Activated CD4-positive, alpha-beta memory T cell treated with anti-CD3 and anti-CD28 coated beads, Interleukin-2, amount 10 ng/mL, durations not matched to agents 7 days and 5 days (primary cell): ENCODE measurements around the gene HIPK2. TPM values are rescaled to one million over a fixed set of nuclear protein-coding genes. Genes with fewer than 3 reads are reported as not detected.

Experiments
- CTCF ChIA-PET: fragments of 350-600 bp; sonication (Branson Sonifier 250); formaldehyde crosslinking; loops from one replicate; lab custom pipeline; 2021; ENCODE audit warnings: antibody characterized with exemption, inconsistent platforms; lab: Charles Lee
- POLR2A ChIA-PET: fragments of 350-600 bp; sonication (Branson Sonifier 250); formaldehyde crosslinking; loops from one replicate; lab custom pipeline; 2021; ENCODE audit warnings: antibody characterized with exemption; lab: Charles Lee
- DNase-seq: peaks from one replicate; pipeline ENCODE4 v3.0.0-alpha.2; 2020
- H3K27ac Mint-ChIP-seq: one replicate; pipeline ENCODE4 v1.8.0; 2021; ENCODE audit warnings: mild to moderate bottlenecking, mixed read lengths
- H3K27me3 Mint-ChIP-seq: one replicate; pipeline ENCODE4 v1.8.0; 2021; ENCODE audit warnings: mixed read lengths
- H3K36me3 Mint-ChIP-seq: one replicate; pipeline ENCODE4 v1.8.0; 2021; ENCODE audit warnings: low read depth, mixed read lengths
- H3K4me1 Mint-ChIP-seq: one replicate; pipeline ENCODE4 v1.8.0; 2021; ENCODE audit warnings: mixed read lengths
- H3K4me3 Mint-ChIP-seq: one replicate; pipeline ENCODE4 v1.8.0; 2021; ENCODE audit warnings: mild to moderate bottlenecking, mixed read lengths
- H3K9me3 Mint-ChIP-seq: one replicate; pipeline ENCODE4 v1.8.0; 2021; ENCODE audit warnings: mixed read lengths
- total RNA-seq, 2 experiments: library from RNA; stranded (reverse); gene quantifications; one replicate each; pipeline ENCODE4 v1.2.3, GENCODE V29; 2021

The HIPK2 gene
- total RNA-seq, 2 experiments from 2014 or later, result 24.0 to 25.2 TPM

DNA sequence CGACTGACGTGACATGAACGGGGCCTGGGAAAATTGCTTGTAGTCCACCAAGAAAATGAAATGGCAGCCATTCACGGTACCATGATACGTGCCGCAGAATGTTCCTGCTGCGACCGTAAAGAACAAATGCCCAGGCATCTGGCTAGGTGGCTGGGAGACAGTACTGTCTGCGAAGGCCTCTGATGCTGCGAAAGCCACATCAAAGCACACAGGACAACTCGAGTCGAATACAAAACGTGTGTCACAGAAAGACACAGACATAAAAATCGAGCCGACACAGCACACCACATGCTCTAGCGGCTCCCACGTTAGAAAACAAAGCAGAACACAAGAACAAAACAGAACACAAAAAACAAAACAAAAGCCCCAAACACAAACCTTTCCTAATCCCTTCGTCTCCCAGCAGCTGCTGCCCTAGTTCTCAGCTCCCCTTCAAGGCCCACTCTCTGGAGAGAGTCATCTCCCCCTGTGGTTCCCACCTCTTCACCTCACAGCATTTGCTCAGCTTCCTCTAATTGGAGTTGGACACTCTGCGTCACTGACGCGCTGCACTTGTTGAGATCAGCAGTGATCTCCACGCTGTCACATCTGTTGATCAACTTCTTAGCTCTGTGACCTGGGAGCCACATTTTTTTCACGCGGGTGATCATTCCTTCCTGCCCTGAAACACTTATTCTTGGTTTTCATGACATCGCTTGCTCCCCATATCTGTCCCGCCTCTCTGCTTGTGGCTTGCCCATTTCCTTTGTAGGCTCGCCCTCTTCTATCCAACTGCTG is 142.1 kb downstream of the HIPK2 start:
- H3K9me3 Mint-ChIP-seq, result no peaks in the 10 kb centered on the region
- peak; percentile 57 for DNase-seq
- CTCF ChIA-PET, result interaction anchor here (0.5 to 2.8 kb wide), 5 partner anchors 10 to 358 kb away, joined by 3 to 31 read pairs (median 5); no protein-coding TSS in a partner anchor
- peaks cover 35% of the 10 kb centered on the region for H3K4me1 Mint-ChIP-seq
- peak overlapping the region; percentile 25 for H3K4me3 Mint-ChIP-seq
- H3K27me3 Mint-ChIP-seq, result no peaks in the 10 kb centered on the region
- H3K36me3 Mint-ChIP-seq, result peaks cover 17% of the 10 kb centered on the region
- POLR2A ChIA-PET, result interaction anchor here (1.0 to 1.2 kb wide), 4 partner anchors 8 to 132 kb away, joined by 3 to 4 read pairs (median 4); no protein-coding TSS in a partner anchor
- H3K27ac Mint-ChIP-seq, result peak overlapping the region; percentile 59

DNA sequence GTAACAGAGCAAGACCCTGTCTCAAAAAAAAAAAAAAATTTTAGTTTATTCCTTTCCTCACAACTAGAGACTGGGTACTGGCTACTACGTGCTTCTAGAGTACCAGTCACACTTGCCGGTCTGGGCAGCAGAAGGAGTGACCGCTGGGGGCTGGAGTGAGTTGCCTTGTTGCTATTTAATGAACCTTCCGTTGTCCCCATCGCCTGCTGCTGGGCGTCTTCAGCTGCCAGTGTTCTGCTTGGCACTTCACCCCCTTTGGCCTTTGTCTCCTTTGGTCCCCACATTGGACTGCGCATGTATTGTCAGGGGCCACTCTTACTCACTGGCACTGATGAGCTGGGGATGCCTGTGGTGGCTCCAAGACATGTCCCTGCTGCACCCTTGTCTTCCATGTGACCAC is 143.7 kb downstream of the HIPK2 start:
- no peaks in the 10 kb centered on the region for H3K27me3 Mint-ChIP-seq
- no peak overlapping the region for H3K27ac Mint-ChIP-seq
- H3K4me1 Mint-ChIP-seq, result peaks cover 47% of the 10 kb centered on the region
- ChIA-PET POLR2A (no interaction called here), CTCF (interaction anchor here (3.0 to 3.6 kb wide), 2 partner anchors 11 to 12 kb away, joined by 15 to 18 read pairs; no protein-coding TSS in a partner anchor)
- no peaks in the 10 kb centered on the region for H3K9me3 Mint-ChIP-seq
- H3K36me3 Mint-ChIP-seq, result peaks cover 31% of the 10 kb centered on the region
- no peak overlapping the region for H3K4me3 Mint-ChIP-seq
- no peak for DNase-seq

DNA sequence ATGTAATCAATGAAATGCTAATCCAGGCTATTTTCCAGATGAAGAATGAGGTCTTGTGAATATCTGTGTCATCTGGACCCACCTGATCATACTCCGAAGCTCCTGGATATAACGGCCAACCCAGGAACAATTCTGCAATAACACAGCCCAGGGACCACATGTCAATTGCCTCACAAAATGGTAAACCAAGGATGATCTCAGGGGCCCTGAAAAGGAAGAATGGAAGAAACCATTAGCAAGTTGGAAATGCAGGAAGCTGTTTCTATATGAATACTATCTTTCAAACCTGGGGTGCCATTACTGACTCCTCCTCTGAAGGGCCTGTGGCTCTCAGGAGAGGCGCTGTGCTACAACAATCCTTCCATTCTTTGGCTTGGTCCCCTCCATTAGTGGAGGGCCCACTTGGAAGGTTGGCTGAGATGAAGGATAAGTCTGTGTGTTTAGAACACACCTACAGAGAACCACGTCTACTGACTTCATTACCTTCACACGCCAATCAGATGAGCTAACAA is 146.2 kb downstream of the HIPK2 start:
- Mint-ChIP-seq H3K36me3 (peaks cover 53% of the 10 kb centered on the region), H3K9me3 (no peaks in the 10 kb centered on the region), H3K4me3 (no peak overlapping the region), H3K27me3 (no peaks in the 10 kb centered on the region), H3K27ac (no peak overlapping the region), H3K4me1 (peaks cover 61% of the 10 kb centered on the region)
- DNase-seq, result no peak
- CTCF ChIA-PET, result interaction anchor here (1.0 to 3.6 kb wide), 6 partner anchors 10 to 374 kb away, joined by 3 to 18 read pairs (median 9); no protein-coding TSS in a partner anchor
- POLR2A ChIA-PET, result no interaction called here

DNA sequence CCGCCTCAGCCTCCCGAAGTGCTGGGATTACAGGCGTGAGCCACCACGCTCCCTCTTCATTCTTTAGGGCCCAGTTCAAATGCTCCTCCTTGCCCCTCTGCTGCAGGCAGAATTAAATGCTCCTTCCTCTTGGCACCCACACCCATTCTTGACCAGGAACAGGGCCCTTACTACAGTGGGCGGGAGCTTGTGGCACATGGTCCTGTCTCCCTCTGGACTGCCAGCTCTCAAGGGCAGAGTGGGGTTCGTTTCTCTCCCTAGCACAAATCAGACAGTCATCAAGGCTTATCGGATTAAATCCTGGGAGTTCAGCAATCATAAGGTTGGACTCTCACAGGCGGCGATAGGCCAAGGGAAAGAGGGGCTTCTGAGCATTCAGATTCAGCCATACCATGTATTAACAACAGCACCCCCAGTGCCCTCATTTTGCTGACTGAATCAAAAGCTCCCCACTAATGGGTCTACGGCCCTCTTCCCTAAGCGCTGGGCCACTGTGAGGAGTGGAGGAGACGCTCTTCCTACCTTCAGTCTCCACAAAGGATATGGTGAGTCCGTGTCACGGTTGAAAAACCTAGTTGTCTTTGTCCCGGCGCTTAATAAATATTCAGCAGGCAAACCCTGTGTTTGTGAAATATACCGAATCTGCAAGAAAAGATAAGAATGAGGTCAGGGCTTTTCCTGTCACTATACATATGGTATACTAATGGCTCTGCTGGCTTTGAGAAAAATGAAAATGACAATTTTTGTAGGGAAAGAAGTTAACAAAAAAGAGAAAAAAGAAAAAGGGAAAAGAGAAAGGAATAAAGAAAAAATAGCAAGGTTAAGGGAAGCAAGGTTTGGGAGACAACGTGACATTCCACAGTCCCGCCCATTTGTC is 146.9 kb downstream of the HIPK2 start:
- CTCF ChIA-PET, result interaction anchor here (0.5 to 2.3 kb wide), 3 partner anchors 12 to 17 kb away, joined by 3 to 12 read pairs (median 6); no protein-coding TSS in a partner anchor
- POLR2A ChIA-PET, result no interaction called here
- Mint-ChIP-seq H3K36me3 (peaks cover 56% of the 10 kb centered on the region), H3K9me3 (no peaks in the 10 kb centered on the region), H3K4me3 (no peak overlapping the region), H3K4me1 (peaks cover 61% of the 10 kb centered on the region), H3K27ac (peak overlapping the region; percentile 35), H3K27me3 (no peaks in the 10 kb centered on the region)
- DNase-seq, result no peak

DNA sequence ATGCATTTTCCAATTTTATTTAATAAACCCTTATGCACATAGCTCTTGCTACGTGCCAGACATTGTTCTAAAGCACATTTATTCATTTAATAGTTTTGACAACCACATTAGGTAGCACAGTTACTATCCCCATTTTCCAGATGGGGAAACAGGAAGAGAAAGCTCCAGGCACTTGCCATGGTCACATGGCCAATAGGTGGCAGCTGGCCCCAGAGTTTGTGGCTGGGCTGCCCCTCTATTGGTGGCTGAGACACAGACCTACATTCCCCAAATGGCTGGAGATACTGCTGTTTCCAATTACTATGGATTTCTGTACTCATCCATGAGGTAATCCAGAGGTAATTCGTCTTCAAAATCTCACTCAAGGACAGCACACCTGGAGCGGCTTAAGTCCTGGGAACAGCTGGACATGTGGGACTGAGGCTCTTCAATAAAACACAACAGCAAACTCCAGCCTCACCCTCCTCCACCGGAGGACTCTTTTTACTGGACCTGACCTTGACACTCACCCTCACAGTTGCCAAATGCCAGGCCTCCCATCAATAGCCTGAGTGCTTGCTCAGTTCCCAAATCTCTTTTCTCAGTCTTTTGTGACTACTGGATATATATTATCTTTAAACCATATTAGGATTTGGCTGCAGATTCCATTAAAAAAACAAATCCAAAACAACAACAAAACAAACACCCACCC is 148.3 kb downstream of the HIPK2 start:
- CTCF ChIA-PET, result interaction anchor here (1.5 kb wide), 1 partner anchor 16 kb away, joined by 4 read pairs; no protein-coding TSS in a partner anchor
- no peak for DNase-seq
- Mint-ChIP-seq H3K36me3 (peaks cover 61% of the 10 kb centered on the region), H3K27me3 (no peaks in the 10 kb centered on the region), H3K9me3 (no peaks in the 10 kb centered on the region), H3K4me3 (no peak overlapping the region), H3K27ac (no peak overlapping the region), H3K4me1 (peaks cover 65% of the 10 kb centered on the region)
- POLR2A ChIA-PET, result no interaction called here

DNA sequence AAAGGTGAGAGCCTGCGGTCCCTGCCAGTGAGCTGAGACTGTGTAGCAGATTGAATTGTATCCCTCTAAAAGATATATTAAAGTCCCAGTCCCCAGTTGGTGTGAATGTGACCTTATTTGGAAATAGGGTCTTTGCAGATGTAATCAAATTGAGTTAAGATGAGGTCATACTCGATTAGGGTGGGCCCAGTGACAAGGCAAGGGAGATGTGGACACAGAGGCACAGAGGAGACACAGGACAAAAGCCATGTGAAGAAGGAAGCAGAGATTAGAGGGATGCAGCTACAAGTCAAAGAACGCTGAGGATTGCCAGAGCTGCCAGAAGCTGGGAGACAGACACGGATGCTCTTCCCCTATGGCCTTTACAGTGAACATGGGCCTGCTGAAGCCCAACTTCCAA is 150.0 kb downstream of the HIPK2 start:
- peaks cover 73% of the 10 kb centered on the region for H3K4me1 Mint-ChIP-seq
- H3K9me3 Mint-ChIP-seq, result no peaks in the 10 kb centered on the region
- ChIA-PET POLR2A (interaction anchor here (1.0 to 1.2 kb wide), 3 partner anchors 8 to 193 kb away, joined by 3 read pairs; no protein-coding TSS in a partner anchor), CTCF (interaction anchor here (0.6 to 1.4 kb wide), 5 partner anchors 9 to 375 kb away, joined by 3 to 7 read pairs (median 7); no protein-coding TSS in a partner anchor)
- no peaks in the 10 kb centered on the region for H3K27me3 Mint-ChIP-seq
- H3K4me3 Mint-ChIP-seq, result no peak overlapping the region
- no peak for DNase-seq
- H3K36me3 Mint-ChIP-seq, result peaks cover 59% of the 10 kb centered on the region
- H3K27ac Mint-ChIP-seq, result peak overlapping the region; percentile 88

DNA sequence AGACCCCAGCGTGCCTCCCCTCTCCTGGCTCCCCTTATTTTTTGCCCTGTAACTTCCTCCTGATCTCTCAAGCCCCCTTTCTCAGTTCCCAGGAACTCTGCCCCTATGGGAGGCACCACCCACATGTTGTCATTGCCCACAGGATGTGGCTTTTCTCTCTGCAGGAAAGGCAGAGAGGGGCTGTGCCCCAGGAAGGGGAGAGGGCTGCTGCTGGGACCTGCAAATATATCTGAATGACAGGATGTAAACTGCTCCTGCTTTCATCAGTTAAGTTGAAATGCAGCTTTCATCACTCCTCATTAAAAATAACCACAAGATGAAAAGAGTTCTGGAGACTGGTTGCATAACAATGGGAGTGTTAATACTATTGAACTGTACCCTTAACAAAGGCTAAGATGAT is 151.0 kb downstream of the HIPK2 start:
- Mint-ChIP-seq H3K4me3 (peak overlapping the region; percentile 11), H3K36me3 (peaks cover 59% of the 10 kb centered on the region), H3K27me3 (no peaks in the 10 kb centered on the region), H3K27ac (peak overlapping the region; percentile 88), H3K4me1 (peaks cover 73% of the 10 kb centered on the region), H3K9me3 (no peaks in the 10 kb centered on the region)
- DNase-seq, result peak; percentile 50
- CTCF ChIA-PET, result interaction anchor here (1.3 to 1.9 kb wide), 2 partner anchors 9 to 19 kb away, joined by 6 to 7 read pairs; no protein-coding TSS in a partner anchor
- POLR2A ChIA-PET, result interaction anchor here (1.2 kb wide), 2 partner anchors 9 to 152 kb away, joined by 3 read pairs; no protein-coding TSS in a partner anchor

DNA sequence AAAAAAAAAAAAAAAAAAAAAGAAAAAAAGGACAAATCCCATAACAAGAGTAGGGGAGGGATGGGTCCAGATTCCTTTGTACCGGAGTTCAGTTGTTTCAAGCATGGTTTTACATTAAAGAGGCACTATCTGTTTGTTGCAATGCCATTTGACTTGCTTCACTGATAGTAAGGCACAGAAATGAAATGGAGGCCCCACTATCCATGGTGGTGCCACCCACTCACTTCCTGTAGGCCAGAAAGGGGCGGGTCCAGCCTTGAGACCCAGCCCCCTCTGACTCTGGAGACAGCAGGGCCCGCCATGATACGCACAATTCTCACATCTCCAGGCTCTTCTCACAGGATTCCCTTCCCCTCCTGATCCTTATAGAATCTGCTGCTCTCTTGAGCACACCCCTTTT is 154.3 kb downstream of the HIPK2 start:
- Mint-ChIP-seq H3K27me3 (no peaks in the 10 kb centered on the region), H3K4me3 (no peak overlapping the region), H3K9me3 (no peaks in the 10 kb centered on the region), H3K36me3 (peaks cover 30% of the 10 kb centered on the region), H3K27ac (no peak overlapping the region), H3K4me1 (peaks cover 49% of the 10 kb centered on the region)
- ChIA-PET CTCF (interaction anchor here (0.6 to 1.2 kb wide), 2 partner anchors 21 to 356 kb away, joined by 3 read pairs; no protein-coding TSS in a partner anchor), POLR2A (no interaction called here)
- DNase-seq, result no peak

DNA sequence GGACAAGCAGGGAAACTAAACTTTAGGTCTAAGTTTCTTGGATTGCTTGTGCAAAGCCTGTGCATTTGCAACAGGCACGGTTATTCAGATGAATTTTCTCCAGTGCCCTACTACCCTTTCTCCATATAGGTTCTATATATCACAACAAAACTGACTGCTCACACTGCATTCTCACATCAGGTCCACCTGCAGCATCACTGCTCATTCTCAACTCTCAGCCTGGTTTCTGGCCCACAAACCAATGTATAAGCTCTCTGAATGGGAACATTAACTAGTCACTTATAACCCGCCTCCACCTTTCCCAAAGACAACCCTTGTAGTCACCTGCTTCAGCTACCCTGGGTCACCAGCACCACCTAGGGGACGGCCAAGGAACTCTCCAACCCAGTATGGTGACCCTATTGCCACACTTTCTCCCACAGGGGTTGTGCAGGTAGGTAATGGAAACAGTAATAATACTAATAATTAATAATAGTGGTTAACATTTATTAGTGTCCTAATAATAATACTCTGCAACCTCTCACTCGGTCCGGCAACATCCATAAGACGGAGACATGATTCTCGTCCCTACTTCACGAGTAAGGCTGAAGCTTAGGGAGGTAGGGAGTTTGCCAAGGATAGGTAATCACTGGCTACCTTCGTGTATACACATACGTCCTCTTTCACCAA is 157.0 kb downstream of the HIPK2 start:
- CTCF ChIA-PET, result interaction anchor here (0.5 to 6.2 kb wide), 16 partner anchors 11 to 388 kb away, joined by 3 to 61 read pairs (median 6); no protein-coding TSS in a partner anchor
- peaks cover 9% of the 10 kb centered on the region for H3K36me3 Mint-ChIP-seq
- H3K4me3 Mint-ChIP-seq, result no peak overlapping the region
- POLR2A ChIA-PET, result interaction anchor here (0.6 kb wide), 1 partner anchor 153 kb away, joined by 4 read pairs; no protein-coding TSS in a partner anchor
- no peaks in the 10 kb centered on the region for H3K9me3 Mint-ChIP-seq
- no peaks in the 10 kb centered on the region for H3K27me3 Mint-ChIP-seq
- DNase-seq, result peak; percentile 64
- no peak overlapping the region for H3K27ac Mint-ChIP-seq
- H3K4me1 Mint-ChIP-seq, result peaks cover 23% of the 10 kb centered on the region

DNA sequence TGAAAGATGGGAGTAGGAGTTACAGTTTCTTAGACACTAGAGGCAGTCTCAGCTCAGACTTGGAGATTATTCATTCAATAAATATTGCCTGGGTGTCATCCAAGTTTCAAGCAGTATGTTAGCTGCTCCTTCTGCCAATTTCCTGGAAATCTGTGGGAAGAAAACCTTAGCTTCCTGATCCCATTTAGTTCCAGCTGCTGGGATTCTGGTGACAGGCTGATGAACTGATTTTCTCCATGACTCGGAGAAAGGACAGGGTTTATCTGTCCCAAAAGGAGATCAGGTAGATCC is 158.5 kb downstream of the HIPK2 start:
- no peaks in the 10 kb centered on the region for H3K9me3 Mint-ChIP-seq
- CTCF ChIA-PET, result interaction anchor here (0.7 to 6.2 kb wide), 30 partner anchors 8 to 718 kb away, joined by 3 to 76 read pairs (median 4); no protein-coding TSS in a partner anchor
- H3K27me3 Mint-ChIP-seq, result no peaks in the 10 kb centered on the region
- H3K27ac Mint-ChIP-seq, result no peak overlapping the region
- POLR2A ChIA-PET, result no interaction called here
- H3K4me3 Mint-ChIP-seq, result no peak overlapping the region
- no peak for DNase-seq
- peaks cover 8% of the 10 kb centered on the region for H3K4me1 Mint-ChIP-seq
- H3K36me3 Mint-ChIP-seq, result peaks cover 1% of the 10 kb centered on the region

DNA sequence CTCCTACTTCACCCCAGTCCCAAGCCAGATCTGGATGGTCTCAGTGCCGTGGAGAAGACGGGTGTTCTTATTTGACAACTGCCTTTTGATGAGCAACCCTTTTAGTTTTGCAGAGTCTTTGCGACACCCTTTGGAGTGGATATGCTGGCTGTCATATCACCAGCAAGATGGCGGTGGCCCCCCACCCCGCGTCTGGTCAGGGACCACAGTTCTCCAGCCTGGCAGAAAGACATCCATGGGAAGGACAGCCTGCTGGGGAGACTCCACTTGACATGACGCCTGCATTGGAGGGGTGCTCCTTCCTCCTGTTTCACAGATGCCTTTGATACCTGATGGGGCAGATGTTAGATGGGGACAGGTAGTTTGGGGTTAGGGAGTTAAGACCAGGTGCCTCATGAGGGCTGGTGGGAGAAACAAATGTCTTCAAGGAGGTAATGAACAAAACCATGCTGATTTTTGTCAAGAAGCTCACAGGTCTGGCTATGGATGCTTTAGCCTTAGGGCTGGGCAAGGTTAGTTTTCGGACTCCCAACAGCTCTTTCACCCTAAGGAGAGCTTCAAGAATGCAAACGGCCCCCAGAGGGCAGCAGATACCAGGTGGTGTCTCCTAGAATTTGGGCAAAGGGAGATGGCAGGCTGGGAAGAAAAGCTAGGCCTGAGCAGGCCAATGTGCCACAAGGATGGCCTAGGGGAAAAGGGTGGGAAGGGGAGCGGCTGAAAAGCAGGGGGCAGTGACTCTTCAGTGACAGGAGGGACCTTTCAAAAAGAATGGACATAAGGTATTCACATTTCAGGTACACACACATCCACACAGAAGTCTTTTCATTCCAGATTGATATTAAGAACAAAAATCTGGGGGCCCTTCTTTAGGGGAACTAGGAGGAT is 159.1 kb downstream of the HIPK2 start:
- Mint-ChIP-seq H3K4me3 (no peak overlapping the region), H3K4me1 (peaks cover 4% of the 10 kb centered on the region), H3K27ac (no peak overlapping the region), H3K9me3 (no peaks in the 10 kb centered on the region), H3K36me3 (peaks cover 4% of the 10 kb centered on the region), H3K27me3 (no peaks in the 10 kb centered on the region)
- ChIA-PET CTCF (interaction anchor here (0.6 to 6.2 kb wide), 33 partner anchors 9 to 718 kb away, joined by 3 to 76 read pairs (median 4); no protein-coding TSS in a partner anchor), POLR2A (no interaction called here)
- peak; percentile 44 for DNase-seq
